Motor neuron (in vitro differentiated cells): ENCODE measurements around the gene FAM171A2. TPM values are rescaled to one million over a fixed set of nuclear protein-coding genes. Genes with fewer than 3 reads are reported as not detected.

ENCODE experiments used
- ATAC-seq, 8 experiments: fragments of 200-7000 bp; cut with Tn5 transposase; replicated peaks in 6 of 8; 2 replicates each; pipeline ENCODE4 v1.8.0; 2021; ENCODE audit warnings: mild to moderate bottlenecking in 8 of 8, moderate library complexity in 8 of 8
- H3K27ac ChIP-seq, 2 donors: fragments of 250-450 bp; sonication (Bioruptor Pico); 2 replicates each; pipeline ENCODE4 v1.9.0; 2021; ENCODE audit warnings: antibody characterized with exemption in 2 of 2, mild to moderate bottlenecking in 2 of 2, moderate library complexity in 1 of 2
- H3K4me1 ChIP-seq, 2 donors: fragments of 250-450 bp; sonication (Bioruptor Pico); replicated peaks in 1 of 2; 2 replicates each; pipeline ENCODE4 v1.6.1; 2021; ENCODE audit warnings: antibody characterized with exemption in 2 of 2, mild to moderate bottlenecking in 2 of 2, moderate library complexity in 1 of 2
- H3K4me3 ChIP-seq, 5 donors: fragments of 250-450 bp; sonication (Bioruptor Pico); 2 replicates each; pipeline ENCODE4 v1.9.0; 2021; ENCODE audit warnings: antibody characterized with exemption in 5 of 5, mild to moderate bottlenecking in 5 of 5, moderate library complexity in 4 of 5
- WGBS, 10 experiments: fragments of 450-650 bp; shearing (Covaris generic); methylation state at CpG; one replicate each; pipeline ENCODE4 v1.0.0; 2022; 5-methylcytosine and 5-hydroxymethylcytosine counted together
- in situ Hi-C, 9 experiments: fragments of 400-800 bp; cut with MboI; loops; one replicate each; pipeline ENCODE4 v1.15.0; 2021; ENCODE audit warnings: low sequenced_read_pairs in 9 of 9, low pct_unique_long_range_greater_than_20kb in 2 of 9; ENCODE audit not compliant: unreplicated experiment in 9 of 9
- total RNA-seq, 8 experiments: library from RNA; unstranded; fragments of 300-600 nt; gene quantifications; 2 replicates each; pipeline versions ENCODE4 v1.2.3 to v1.2.4, GENCODE V29; 2022

FAM171A2 gene
- total RNA-seq, 8 experiments from 2014 or later, result 0.81 to 30.1 (median 22.7) TPM

DNA sequence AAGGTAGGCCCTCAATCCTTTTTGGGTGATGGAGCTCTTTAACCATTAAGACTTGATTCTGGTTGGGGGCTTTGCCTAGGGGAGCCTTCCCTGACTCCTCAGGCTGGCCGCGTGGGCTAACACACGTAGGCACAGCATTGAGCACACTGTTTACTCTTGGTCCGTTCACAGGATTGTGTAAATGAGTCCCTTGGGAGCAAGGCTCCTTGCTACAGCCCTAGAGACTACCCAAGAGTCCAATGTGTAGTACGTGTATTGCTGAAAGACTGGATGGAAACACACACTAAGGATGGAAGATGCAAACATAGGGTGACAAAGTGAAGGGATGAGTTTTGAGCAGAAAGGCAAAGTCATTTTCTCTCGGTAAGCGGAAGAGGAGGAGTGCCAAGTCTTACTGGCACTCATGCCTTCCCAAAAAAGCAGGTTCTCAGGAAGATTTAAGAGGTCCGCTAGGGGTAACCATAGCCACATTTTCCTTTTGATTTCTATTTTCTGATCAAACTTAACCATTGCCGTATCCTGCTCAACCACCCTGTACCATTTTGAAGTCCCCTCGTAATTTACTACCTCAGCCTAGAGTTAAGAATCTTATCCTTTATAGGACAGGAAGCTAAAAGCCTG lies 26.7 kb upstream of the FAM171A2 start:
- no peak for ATAC-seq
- Histone ChIP-seq H3K4me1 (peaks cover 0 to 2% of the 10 kb centered on the region in 2 donors), H3K4me3 (no peak overlapping the region), H3K27ac (no peak overlapping the region)
- WGBS, 10 experiments, result 53 to 100% (median 90%) methylated on average over 2 to 10 of the region's 10 CpGs; no CpG with 5 or more reads in 1 of the 10 experiments
- in situ Hi-C loops, result no loop called here

DNA sequence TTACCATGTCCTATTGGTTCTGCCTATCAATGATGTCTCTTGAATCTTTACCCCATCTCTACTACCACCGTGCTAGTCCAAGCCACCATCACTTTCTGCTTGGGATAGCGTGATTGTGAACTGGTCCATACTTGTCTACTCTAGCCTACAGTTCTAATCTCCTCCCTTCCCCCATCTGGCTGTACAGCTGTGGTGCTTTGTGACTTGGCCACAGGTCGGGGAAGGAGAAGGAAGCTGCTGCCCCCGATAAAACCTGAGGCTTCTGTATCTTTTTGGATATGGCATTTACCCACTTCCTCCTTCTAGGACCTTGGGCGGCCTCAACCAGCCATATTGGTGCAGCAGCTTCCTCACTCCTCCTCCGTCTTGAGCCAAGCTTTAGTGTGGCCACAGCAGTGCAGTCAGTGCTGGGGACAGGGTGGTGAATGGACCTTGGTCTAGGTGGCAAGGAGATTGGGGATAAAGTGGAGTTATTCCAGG lies 26.1 kb upstream of the FAM171A2 start:
- ATAC-seq, result no peak
- Histone ChIP-seq H3K4me1 (peaks cover 2% of the 10 kb centered on the region in 2 donors), H3K27ac (no peak overlapping the region), H3K4me3 (no peak overlapping the region)
- WGBS, 10 experiments, result 33 to 100% (median 89%) methylated on average over 1 to 3 of the region's 6 CpGs; no CpG with 5 or more reads in 4 of the 10 experiments
- in situ Hi-C loops, result no loop called here

DNA sequence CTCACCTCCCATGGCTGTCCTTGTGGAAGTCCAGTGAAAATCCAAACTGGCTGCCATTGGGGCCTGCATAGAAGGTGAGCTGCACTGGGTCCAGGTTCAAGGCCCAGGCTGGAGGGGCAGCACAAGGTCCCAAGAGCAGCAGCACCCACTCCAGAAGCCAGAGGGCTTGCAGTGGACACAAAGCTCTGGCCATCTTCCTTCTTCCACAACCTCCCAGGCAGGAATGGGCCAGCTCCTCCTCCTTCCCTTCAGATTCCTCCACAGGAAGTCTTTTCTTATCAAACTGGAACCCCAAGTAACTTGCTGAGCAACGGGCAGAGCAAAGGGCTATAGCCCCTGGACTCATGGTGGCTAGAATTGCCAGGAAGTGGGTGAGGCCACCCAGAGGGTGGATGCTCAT lies 25.6 kb upstream of the FAM171A2 start, which contains the start of gene ITGA2B:
Gene ITGA2B (minus strand): TSS at position 369 of the 400 bp plus-strand sequence. CDS start 176 bp downstream, at position 193.
- Histone ChIP-seq H3K4me1 (peaks cover 2 to 6% of the 10 kb centered on the region in 2 donors), H3K4me3 (no peak within 1 kb of the TSS), H3K27ac (no peak within 1 kb of the TSS)
- ATAC-seq, result peak in 2 of 8 experiments; percentile 10 to 20
- 33 to 100% (median 58%) methylated on average over 1 of the region's 1 CpG; no CpG with 5 or more reads in 6 of the 10 experiments for WGBS, 10 experiments
- in situ Hi-C loops, result no loop called here

DNA sequence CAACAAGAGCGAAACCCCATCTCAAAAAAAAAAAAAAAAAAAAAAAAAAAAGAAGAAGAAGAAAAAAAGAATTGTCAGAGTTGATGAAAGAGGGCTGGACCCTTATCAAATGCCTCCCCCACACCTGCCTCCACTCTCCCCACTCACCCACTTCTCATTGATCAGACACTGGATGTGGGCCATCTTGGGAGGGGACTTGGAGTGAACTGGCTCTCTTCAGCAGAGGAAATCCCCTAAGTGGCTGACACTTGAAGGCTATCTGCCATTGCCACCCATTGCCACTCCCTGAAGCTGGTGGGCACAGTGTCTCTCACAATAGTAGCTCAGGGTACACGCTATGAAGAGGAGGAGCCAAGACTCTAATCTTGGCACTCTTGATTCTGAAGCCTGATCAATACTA lies 24.2 kb upstream of the FAM171A2 start:
- Histone ChIP-seq H3K4me3 (no peak overlapping the region), H3K4me1 (peaks cover 2 to 6% of the 10 kb centered on the region in 2 donors), H3K27ac (no peak overlapping the region)
- 29 to 100% (median 80%) methylated on average over 1 to 2 of the region's 2 CpGs; no CpG with 5 or more reads in 4 of the 10 experiments for WGBS, 10 experiments
- no peak for ATAC-seq
- in situ Hi-C loops, result no loop called here

DNA sequence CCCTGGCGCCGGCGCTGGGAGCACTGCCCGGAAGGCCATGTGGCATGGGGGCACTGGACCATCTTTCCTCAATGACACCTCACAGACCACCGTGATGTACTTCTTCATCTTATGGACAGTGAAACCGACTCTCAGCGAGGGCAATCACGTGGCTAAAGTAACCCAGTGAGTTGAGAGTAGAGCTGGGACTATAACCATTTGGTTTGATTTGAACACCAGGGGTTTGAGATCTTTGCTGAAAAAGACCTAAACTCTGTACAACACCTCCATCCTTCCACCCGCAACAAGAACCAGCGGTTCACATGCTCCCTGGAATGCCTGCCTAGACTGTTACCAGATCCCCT lies 22.5 kb upstream of the FAM171A2 start:
- in situ Hi-C loops, result no loop called here
- H3K4me1 ChIP-seq, result peaks cover 2 to 6% of the 10 kb centered on the region in 2 donors
- 20 to 100% (median 67%) methylated on average over 1 to 6 of the region's 10 CpGs; no CpG with 5 or more reads in 3 of the 10 experiments for WGBS, 10 experiments
- peak overlapping the region in 1 of 5 donors; percentile 47 for H3K4me3 ChIP-seq
- H3K27ac ChIP-seq, result no peak overlapping the region
- ATAC-seq, result no peak

DNA sequence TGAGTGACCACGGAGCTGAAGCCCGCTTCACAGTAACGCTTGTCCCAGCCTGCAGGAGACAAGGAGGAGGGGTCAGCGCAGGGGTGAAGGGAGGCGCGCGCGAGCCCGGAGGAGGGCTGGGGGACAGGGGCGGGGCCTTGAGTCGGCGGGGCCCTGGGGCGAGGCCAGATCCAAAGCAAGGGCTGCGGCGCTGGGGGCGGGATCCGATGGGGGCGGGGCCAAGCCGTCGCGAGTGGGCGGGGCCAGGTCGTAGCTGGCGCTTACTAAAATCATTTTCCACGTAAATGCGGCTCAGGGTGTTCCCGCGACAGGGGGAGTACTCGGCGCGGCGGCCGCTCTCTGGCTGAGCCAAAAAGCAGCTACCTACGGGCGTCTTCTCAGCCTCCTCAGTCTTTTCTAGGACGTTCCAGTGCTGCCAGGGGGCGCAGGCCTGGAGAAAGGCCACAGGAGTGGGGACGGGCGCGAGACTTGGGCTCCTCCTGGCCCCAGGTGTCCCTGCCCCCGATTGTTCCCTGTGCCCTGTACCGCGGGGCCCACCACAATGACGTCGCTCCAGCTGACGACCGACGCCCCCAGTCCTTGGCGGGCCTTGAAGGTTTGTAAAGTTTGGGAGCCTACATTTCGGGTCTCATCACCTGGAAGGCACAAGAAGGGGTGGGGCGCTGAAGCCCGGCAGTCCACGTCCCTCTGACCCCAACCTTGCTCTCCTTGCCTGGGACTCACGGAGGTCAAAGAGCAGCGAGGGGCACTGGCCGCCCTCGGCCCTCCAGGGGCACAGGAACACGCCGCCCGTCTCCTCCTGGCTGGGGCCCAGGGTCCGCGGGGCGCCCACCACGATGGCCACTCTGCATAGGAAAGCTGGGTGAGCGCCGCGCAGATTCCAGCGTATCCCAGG lies 21.9 kb upstream of the FAM171A2 start:
- in situ Hi-C loops, result no loop called here
- WGBS, 10 experiments, result 0 to 54% (median 20%) methylated on average over 1 to 6 of the region's 68 CpGs; no CpG with 5 or more reads in 5 of the 10 experiments
- peak; percentile 77 to 97 (median 94) for ATAC-seq

DNA sequence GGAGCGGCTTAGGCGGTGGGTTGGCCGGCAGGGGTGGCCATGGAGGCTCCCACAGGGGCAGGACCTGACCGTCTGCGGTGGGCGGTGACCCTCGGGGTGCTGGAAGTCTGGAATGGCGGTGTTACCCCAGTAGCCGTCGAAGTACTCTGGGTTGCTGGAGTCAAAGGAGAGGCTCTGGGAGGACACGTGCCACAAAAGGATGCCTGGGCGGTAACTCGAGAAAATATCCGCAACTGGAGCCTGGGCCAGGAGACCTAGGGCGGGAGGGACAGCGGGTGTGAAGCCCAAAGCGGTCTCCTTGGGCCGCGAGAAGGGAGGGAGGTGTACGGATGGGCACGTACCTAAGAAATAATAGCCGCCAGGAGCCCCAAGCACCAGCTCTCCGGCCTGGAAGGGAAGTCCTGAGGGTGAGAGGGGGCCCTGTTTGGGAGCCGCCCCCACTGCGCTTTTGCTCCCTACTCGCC lies 21.2 kb upstream of the FAM171A2 start:
- no CpG with 5 or more reads among the region's 26 CpGs for WGBS, 10 experiments
- peaks cover 2 to 6% of the 10 kb centered on the region in 2 donors for H3K4me1 ChIP-seq
- peak in 4 of 8 experiments; percentile 4 to 60 (median 56) for ATAC-seq
- in situ Hi-C loops, result no loop called here
- H3K4me3 ChIP-seq, result peak overlapping the region; percentile 28 to 47 (median 38)
- H3K27ac ChIP-seq, result no peak overlapping the region

More for the DNA sequence above, 21.9 kb upstream of the FAM171A2 start:
- Histone ChIP-seq H3K4me1 (peaks cover 2 to 6% of the 10 kb centered on the region in 2 donors), H3K27ac (no peak overlapping the region), H3K4me3 (peak overlapping the region; percentile 28 to 47 (median 38))

DNA sequence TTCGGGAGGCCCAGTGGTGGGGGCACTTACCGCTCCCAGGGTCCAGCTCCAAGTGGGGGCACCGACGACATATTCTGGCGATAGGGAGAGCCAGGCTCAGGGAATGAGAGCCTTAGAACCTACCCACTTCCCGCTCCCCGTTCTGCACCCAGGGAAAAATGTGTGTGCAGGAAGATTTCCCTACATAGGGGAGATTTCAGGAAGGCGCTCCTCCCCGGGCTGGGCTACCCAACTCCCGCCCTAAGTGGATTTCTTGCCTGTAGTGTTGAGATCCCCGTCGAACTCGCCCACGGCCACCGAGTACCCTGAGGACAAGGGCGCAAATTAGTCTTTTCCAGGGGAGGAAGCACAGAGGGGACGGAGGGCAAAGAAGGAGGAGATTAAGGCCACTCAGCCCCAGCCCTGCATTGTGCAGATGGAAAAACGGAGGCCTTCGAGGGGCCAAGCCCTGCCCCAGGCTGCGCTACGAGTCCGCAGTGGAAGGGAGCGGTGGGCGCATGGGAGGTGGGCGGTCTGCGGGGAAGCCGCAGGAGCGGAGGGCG lies 20.7 kb upstream of the FAM171A2 start:
- no peak overlapping the region for H3K27ac ChIP-seq
- ATAC-seq, result no peak
- WGBS, 10 experiments, result 37 to 41% (median 39%) methylated on average over 6 to 7 of the region's 29 CpGs; no CpG with 5 or more reads in 7 of the 10 experiments
- H3K4me3 ChIP-seq, result peak overlapping the region in 1 of 5 donors; percentile 47
- in situ Hi-C loops, result no loop called here
- peaks cover 2 to 6% of the 10 kb centered on the region in 2 donors for H3K4me1 ChIP-seq

DNA sequence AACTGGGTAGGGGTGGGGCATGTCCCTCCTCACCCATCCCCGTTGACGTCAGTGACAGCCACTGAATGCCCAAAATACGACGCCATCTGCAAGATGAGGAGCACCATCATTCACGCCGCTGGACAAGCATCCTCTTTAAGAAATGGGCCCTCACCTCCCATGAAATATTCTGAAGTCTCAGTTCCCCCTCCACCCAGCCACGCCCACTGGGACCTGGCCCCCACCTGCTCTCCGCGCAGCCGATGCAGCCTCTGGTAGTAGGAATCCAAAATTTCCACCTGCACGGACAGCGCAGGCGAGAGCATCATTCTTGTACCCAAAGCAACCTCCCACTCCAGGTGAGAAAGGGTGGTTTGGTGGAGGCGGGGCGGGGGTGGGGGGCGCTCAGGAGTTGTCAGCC lies 20.2 kb upstream of the FAM171A2 start:
- H3K4me3 ChIP-seq, result no peak overlapping the region

DNA sequence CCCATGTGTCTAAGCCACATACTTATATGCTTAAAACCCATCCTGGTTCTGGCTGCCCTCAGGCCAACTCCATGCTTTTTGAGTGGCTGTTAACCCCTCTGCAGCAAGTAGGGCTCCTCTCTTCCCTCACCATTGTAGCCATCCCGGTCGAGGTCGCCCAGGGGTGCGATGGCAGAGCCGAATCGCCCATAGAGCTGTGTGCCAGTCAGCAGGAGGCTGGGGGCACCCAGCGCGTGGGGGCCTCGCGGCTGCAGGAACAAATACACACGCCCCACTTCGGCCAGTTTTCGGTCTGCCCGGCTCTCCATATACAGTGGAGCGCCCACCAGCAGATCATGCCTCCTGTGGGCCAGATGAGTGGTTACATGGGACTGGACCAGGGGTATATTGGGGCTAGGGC lies 19.7 kb upstream of the FAM171A2 start:
- ATAC-seq, result no peak
- in situ Hi-C loops, result no loop called here
- WGBS, 10 experiments, result 97 to 100% methylated on average over 1 to 9 of the region's 15 CpGs; no CpG with 5 or more reads in 8 of the 10 experiments
- H3K27ac ChIP-seq, result no peak overlapping the region
- H3K4me3 ChIP-seq, result no peak overlapping the region
- peaks cover 2 to 6% of the 10 kb centered on the region in 2 donors for H3K4me1 ChIP-seq

More for the DNA sequence above, 20.2 kb upstream of the FAM171A2 start:
- WGBS, 10 experiments, result 90 to 100% (median 96%) methylated on average over 2 to 4 of the region's 16 CpGs; no CpG with 5 or more reads in 7 of the 10 experiments
- in situ Hi-C loops, result no loop called here
- ATAC-seq, result no peak
- Histone ChIP-seq H3K4me1 (peaks cover 2 to 6% of the 10 kb centered on the region in 2 donors), H3K27ac (no peak overlapping the region)

DNA sequence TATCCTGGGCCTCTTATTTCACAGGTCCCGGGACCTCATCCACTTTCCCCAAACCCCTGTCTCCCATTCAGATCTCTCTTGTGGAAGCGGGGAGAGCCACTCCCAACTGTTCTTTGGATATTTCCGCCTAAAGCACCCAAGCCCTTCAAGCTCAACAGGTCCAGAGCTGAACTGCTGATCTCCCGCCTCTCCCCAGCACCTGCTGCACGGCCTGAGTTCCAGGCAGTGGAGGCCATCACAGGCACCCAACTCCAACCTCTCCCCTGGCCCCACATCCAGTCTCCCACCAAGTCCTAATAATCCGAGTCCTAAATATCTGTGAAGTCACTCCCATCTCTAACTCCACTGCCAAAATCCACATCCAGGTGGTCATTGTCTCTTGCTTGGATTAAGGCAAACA lies 19.3 kb upstream of the FAM171A2 start:
- Histone ChIP-seq H3K27ac (no peak overlapping the region), H3K4me3 (no peak overlapping the region), H3K4me1 (peaks cover 2 to 6% of the 10 kb centered on the region in 2 donors)
- in situ Hi-C loops, result no loop called here
- 0 to 100% (median 63%) methylated on average over 1 to 5 of the region's 6 CpGs; no CpG with 5 or more reads in 6 of the 10 experiments for WGBS, 10 experiments
- no peak for ATAC-seq

DNA sequence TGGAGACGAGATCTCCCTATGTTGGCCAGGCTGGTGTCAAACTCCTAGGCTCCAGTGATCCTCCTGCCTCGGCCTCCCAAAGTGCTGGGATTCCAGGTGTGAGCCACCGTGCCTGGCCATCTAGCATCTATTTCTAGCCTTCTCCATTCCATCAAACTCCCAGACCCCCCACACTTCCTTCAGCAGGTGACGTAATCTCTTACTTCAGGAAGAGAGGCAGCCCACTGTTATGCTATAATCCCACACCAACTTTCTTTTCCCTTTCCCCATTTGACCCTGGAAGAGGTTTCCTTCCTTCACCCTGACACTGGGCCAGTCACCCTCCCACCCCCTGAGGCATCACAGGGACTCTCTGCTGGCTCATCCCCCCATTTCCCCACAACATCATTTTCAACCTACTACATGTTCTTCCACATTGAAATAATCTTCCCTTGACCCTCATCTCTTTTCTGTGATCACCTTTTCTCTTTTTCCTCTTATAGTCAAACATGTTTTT lies 18.2 kb upstream of the FAM171A2 start:
- no peak for ATAC-seq
- in situ Hi-C loops, result no loop called here
- 30 to 100% (median 68%) methylated on average over 1 to 4 of the region's 4 CpGs; no CpG with 5 or more reads in 4 of the 10 experiments for WGBS, 10 experiments
- no peak overlapping the region for H3K4me3 ChIP-seq
- H3K27ac ChIP-seq, result no peak overlapping the region
- peaks cover 2 to 6% of the 10 kb centered on the region in 2 donors for H3K4me1 ChIP-seq
